ENCODE data around the gene ETV6. TPM values are rescaled to one million over a fixed set of nuclear protein-coding genes. Genes with fewer than 3 reads are reported as not detected.

ETV6 gene
- total and polyA plus RNA-seq, 9 of the 15 experiments (the other 6 are each of a cell fraction or from before 2014, with no cell fraction given), result 0.81 to 12.7 (median 4.1) TPM

- TF ChIP-seq ZBTB49 (CRISPR knock-in tag; IDR thresholded peaks at IDR 0.05; ENCODE audit: borderline replicate concordance), result no peak
- no peak for TF ChIP-seq CHAMP1 (IDR thresholded peaks at IDR 0.05)
- TF ChIP-seq KHSRP (IDR thresholded peaks at IDR 0.05), result no peak
- no peak for TF ChIP-seq IRF1 (CRISPR knock-in tag; IDR thresholded peaks at IDR 0.05; ENCODE audit: borderline replicate concordance)
- no peak for TF ChIP-seq POLR3G (IDR thresholded peaks at IDR 0.05; ENCODE audit: extremely low read depth, insufficient read length, insufficient replicate concordance)
- TF ChIP-seq KLF6 (CRISPR knock-in tag; IDR thresholded peaks at IDR 0.05; ENCODE audit: borderline replicate concordance), result no peak
These were observed 109.3 kb downstream of the ETV6 start (continued) for GRCh38 chr12:11758510-11759493.
